ENCODE measurements around the gene PTPRM.

Gene PTPRM

DNA sequence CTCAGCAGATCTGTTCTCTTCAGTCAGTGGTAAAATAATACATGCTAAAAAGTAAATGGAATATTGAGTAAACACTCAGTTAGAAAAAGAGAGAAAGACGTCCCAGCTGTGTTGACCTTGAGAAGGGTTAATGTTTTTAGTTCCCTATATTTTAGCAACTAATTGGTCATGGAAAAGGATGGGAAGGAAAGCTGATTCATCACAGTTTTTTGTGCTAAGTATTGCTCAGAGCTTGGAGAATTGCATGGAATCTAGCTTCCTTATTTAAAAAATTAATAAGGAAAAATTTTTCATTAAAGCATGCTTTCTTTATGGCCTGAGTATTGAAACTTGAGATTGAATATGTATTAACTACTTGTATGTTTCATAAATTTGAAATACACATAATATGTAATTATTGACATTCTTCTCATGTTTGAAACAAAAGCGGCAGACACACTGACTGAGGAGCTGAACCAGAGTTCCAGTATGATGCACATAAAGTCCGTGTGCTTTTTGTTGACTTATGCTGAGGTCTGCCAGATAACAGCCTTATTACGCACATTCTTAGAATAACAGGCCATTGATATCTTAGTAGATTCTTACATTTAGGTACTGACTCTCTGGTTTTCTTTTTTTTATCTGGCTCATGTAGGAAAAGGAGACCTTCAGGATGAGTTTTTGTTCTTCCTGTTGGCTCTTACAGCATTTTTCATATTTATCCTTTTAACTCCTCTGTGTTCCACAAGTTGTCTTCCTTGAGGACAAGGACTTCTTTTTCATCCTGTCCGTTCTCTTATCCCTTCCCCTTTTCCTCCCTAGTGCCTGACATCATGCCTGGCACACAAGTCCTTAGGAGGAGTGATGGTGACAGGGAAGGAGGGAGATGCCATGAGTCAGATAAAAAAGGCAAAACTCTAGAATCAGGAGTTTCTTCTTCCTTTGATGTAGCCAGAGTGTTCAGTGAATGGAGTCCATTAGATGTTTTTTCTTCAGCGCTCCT, 194.1 kb downstream of the PTPRM start:
- DNase-seq, result no peak

DNA sequence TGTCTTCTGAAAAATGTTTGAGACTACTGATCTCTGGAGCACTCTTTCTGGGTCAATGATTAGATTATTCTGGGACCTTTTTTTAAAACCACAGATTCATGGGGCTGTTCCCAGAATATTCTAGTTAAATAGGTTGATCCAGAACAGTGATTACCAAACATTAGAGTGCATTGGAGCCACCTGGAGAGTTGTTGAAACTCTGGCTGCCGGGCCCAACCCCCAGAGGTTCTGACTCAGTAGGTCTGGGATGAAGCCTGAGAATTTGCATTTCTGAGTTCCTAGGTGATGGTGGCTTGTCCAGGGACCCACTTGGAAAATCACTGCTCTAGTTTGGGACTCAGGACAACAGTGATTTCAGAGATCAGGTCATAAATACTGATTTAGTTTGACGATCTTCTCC, 197.3 kb downstream of the PTPRM start:
- DNase-seq, result no peak

DNA sequence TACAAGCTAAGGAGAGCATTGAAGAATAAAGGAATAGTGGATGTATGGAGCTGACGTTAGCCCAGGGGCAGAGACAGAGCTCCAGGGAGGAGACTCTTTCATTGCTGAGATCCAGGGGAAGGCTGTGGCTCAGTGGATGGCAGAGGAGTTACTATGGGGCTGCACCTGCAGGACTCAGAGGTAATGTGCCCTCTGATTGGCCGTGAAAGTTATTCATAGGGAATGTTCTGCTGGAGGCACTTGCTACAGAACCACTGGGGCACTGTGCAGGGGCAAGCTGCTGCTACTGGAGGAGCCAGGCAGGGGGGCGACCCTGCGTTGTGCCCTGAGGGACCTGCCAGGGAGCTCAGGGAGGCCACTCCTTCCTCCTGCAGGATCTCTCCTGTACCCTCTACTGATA, 199.2 kb downstream of the PTPRM start:
- no peak for DNase-seq

DNA sequence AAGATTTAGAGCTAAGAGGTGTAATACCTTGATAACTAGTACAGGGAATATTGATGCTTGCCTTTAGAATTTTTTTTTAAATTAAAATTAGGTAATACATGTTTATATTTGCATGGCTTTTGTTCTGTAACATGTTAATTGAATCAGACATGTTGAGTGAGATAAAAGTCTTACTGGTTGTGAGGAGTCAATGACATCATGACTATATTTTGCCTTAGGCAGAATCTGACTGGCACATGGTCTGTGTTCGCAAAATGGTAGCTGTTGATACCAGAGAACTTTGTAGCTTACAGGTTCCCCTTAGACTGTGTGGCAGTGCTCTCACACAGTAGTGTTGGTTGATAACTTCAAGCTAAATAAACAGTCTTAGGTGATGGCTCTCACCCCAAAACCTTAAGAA, 199.7 kb downstream of the PTPRM start:
- DNase-seq, result no peak

DNA sequence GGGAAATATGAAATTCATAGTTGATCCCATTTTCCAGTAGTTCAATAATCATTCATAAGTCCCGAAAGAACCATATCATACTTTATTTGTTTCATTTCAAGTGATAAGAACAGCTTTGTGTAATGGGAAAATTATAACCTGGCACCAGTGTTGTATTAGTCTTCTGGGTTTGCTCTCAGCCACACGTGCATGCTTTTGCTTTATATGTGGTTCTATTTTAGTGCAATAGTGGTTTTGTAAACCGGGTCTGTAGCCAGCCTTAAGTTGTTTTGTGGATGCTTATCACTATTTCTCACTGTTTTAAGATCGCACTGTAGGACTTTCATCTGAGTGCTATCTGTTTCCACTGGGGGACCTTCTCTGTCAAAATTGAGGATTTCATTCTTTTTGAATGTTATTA, 203.8 kb downstream of the PTPRM start:
- DNase-seq, result no peak

GRCh38 chr18:7772510-7772888, 205.4 kb downstream of the PTPRM start:
- no peak for DNase-seq

DNA sequence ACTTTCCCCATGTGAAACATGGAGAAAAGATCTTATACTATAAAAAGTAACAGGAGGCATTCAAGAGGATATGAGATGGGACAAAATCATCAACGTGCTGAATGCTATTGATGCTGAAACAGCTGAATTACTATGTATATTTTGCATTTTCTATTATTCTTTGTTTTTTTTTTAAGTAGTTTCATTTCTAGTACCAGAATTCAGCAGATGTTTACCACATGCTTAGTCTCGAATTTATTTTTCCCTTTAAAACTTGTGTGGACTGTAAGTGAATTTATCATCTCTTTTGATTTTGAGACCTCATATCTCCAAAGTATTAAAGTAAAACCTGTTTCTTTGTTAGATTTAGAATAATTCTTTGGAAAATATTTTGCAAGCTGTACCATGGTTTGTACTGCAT, 205.8 kb downstream of the PTPRM start:
- no peak for DNase-seq

DNA sequence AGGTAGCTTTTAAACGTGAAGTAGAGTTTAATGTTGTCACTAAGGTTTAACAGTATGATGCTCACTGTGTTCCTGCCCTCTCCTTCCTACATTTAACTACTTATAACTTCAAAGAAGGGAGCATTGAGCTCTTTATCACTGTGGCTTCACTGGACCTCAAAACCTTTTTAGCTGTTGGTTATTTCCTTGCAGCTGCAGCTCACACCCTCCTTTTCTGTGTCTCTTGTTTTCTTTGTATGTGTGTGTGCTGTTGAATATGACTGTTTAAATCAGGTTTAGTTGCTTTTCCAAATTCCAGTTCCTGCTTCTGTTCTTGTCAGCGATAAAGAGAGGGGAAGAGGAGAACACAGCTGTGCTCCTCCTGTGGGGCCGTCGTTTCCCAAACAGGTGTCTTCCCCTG, 208.0 kb downstream of the PTPRM start:
- DNase-seq, result no peak

DNA sequence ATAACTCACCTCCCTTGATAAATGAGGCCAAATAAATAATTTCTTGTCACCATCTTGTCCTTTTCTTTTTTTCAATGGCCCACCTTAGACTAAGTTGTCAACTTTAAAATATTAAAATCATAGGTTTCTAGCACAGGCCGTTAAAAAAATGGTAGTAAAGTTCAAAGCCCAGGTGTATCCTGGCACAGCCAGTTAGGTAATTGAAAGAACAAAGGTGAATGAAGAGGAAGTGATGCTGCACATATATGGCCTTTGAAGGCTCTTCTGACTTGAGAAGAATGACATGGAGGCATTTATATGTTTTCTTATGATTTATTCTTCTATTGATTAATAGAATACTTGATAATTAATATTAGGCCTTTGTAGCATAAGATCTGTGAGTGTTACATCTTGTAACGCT, 208.7 kb downstream of the PTPRM start:
- DNase-seq, result no peak

DNA sequence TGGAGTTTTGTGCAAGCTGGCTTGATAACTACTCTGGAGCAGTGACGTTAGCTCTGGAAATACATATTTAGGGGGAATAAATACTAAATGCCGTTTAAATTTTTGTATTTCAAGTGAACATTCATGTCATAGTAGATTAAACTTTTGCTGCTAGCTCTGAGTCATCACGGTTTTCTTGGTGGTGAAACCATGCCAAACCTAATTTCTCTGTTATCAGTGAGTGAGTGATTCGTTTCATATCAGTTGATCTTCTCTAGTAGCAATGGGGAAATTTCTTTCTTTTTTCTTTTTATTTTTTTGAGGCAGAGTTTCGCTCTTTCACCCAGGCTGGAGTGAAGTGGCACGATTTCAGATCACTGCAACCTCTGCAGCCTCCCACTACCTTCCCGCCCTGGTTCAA, 211.1 kb downstream of the PTPRM start:
- DNase-seq, result no peak

- no peak for DNase-seq
These were observed 212.1 kb downstream of the PTPRM start for GRCh38 chr18:7779211-7779610.

- DNase-seq, result no peak
These were observed 217.1 kb downstream of the PTPRM start for GRCh38 chr18:7784171-7784570.

DNA sequence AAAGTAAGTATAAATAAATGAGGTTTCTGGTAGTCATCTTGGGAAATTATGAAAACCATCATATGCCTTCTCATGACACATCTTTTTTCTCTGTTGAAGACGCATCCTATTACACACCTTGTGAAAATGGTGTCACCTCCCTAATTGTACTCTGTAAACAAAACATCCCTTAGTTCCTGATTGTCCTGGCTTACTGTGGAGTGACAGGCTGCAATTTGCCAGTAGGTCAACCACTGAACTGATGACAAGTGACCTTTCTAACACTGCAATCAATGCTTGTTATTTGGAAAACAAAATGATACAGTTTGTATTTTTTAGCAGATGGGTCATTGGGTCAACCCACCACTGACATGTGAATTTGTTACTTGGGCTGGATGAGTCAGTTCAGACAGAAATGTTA, 219.5 kb downstream of the PTPRM start:
- no peak for DNase-seq

DNA sequence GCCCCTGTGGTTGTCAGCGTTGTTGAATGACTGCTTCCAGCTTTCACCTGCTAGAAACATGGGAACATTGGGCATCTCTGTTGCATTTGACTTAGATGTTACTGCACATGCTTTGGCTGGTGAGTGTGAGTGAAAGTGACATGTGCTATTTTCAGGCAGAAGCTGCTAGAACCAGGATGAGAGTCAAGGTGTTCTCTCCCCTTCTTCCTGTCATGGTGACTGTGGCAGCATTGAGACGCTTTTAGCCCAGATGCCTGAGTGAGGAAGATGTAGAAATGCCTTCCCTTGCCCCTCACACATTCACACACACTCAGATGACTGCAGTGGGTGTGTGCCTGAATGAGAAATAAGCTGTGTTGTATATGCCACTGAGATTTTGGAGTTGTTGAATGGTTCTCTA, 220.2 kb downstream of the PTPRM start:
- DNase-seq, result no peak

- no peak for DNase-seq
These were observed 222.9 kb downstream of the PTPRM start for GRCh38 chr18:7789856-7790552.

- DNase-seq, result no peak
These were observed 226.0 kb downstream of the PTPRM start for GRCh38 chr18:7793100-7793499.

DNA sequence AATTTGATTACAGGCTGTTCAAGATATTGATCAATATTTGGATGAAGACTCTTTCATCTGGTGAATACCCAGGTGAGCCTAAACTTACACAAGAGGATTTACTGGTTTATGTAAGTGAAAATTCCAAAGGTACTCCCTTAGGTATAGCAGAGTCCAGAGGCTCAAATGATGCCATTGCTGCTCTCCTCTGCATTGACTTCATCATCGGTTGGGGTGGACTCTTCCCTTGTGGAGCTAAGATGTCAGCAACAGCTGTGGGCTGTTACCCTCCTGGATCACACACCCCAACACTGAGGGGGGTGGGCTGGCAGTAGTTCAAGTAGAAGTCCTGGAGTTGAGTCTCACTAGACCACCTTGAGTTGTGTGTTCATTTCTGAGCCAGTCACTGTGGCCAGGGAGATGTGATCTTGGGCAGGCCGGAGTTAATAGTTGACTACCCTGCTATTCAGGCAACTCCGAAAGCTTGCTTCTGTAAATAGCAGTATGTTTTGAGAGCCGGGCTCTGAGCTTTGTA, 236.9 kb downstream of the PTPRM start:
- no peak for DNase-seq

DNA sequence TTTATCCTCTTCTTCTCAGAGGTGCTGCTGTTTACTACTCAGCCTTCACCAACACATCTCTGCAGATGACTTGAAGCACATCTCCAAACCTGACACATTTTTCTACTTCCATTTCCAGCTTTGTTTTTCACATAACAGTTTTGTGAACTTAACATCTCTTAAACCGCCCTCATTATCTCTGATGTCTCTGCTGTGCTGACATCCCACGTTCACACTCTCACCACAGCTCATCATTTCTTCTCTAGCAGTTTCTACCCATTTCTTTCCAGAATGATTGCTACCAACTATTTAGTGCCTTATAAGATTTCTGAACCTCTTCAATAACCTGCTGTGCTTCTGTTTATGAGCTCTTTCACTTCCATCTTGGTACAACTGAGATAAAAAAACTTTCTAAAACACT, 238.0 kb downstream of the PTPRM start:
- no peak for DNase-seq

GRCh38 chr18:7805880-7806279, 238.8 kb downstream of the PTPRM start:
- DNase-seq, result no peak

GRCh38 chr18:7807936-7808453, 240.9 kb downstream of the PTPRM start:
- no peak for DNase-seq

GRCh38 chr18:7808992-7809391, 241.9 kb downstream of the PTPRM start:
- DNase-seq, result no peak

DNA sequence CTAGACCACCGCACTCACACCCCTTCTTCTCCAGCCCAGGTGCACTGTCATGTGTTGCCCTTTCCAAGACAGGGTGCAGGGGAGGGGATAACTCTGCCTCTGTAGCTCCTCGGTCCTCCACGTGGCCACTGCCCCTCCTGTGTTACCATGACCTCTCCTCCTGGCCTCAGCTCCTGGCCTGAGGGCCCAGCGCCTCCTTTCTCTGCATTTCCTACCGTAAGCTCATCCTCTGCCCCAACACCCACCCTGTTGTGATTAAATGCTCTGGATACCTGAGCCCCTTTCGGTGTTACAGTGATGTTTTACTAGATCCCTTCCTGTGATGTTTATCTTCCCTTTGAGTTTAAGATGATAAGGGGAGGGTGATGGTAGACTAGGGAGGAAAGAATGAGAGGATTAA, 242.3 kb downstream of the PTPRM start:
- no peak for DNase-seq

GRCh38 chr18:7809978-7810377, 242.9 kb downstream of the PTPRM start:
- DNase-seq, result no peak

All from activated CD4-positive, alpha-beta T cell treated with anti-CD3 and anti-CD28 coated beads, Interleukin-2, Interleukin-6, amounts not matched to agents 100 ng/mL and 50 ng/mL, durations not matched to agents 16 hours and 8 hours (primary cell).